GM23338 (cell line): Measurements from ENCODE around the gene ORAI3.

ENCODE experiments used
- CTCF ChIP-seq, 2 experiments: fragments of 200-600 bp in 1 of 2; sonication (generic) in 1 of 2; conservative IDR thresholded peaks; 2 replicates each; pipeline versions ENCODE4 v1.5.1 to v1.6.1; 2016 to 2017; ENCODE audit warnings: antibody characterized with exemption in 2 of 2, low read depth in 2 of 2, mild to moderate bottlenecking in 2 of 2, moderate library complexity in 1 of 2
- EZH2 ChIP-seq: fragments of 200-600 bp; sonication (generic); IDR thresholded peaks from one replicate; pipeline ENCODE4 v1.8.0; 2017; ENCODE audit warnings: antibody characterized with exemption, mild to moderate bottlenecking, low read depth; ENCODE audit not compliant: unreplicated experiment
- EZH2phosphoT487 ChIP-seq: fragments of 200-600 bp; sonication (generic); IDR thresholded peaks from one replicate; pipeline ENCODE4 v1.8.1; 2018; ENCODE audit warnings: antibody characterized with exemption; ENCODE audit not compliant: unreplicated experiment
- JUNB ChIP-seq: IDR thresholded peaks from one replicate; pipeline ENCODE4 v1.6.1; 2016; ENCODE audit warnings: antibody characterized with exemption; ENCODE audit not compliant: unreplicated experiment
- POLR2AphosphoS5 ChIP-seq: IDR thresholded peaks from 2 replicates; pipeline ENCODE4 v1.6.1; 2016; ENCODE audit warnings: antibody characterized with exemption, low read depth
- STAT1 ChIP-seq: IDR thresholded peaks from one replicate; pipeline ENCODE4 v1.6.1; 2016; ENCODE audit warnings: antibody characterized with exemption; ENCODE audit not compliant: unreplicated experiment

- TF ChIP-seq CTCF (conservative IDR thresholded peaks at IDR 0.05; ENCODE audit: low read depth in 2 of 2) (no peak), EZH2 (no peak), POLR2AphosphoS5 (no peak), EZH2phosphoT487 (no peak), JUNB (no peak), STAT1 (no peak)
Observed at GRCh38 chr16:30982548-30983288, 33.9 kb downstream of the ORAI3 start.
